Measurements from ENCODE around the gene C18orf63. TPM values are rescaled to one million over a fixed set of nuclear protein-coding genes. Genes with fewer than 3 reads are reported as not detected.

C18orf63 gene
- total RNA-seq, 1 donor from 2014 or later, result not detected

GRCh38 chr18:74336656-74337055 is 21.0 kb downstream of the C18orf63 start:
- Mint-ChIP-seq H3K27me3 (ENCODE audit: unreplicated experiment) (no peaks in the 10 kb centered on the region), H3K27ac (ENCODE audit: unreplicated experiment) (no peak overlapping the region), H3K4me3 (ENCODE audit: unreplicated experiment) (no peak overlapping the region), H3K36me3 (ENCODE audit: low read depth, unreplicated experiment) (no peaks in the 10 kb centered on the region), H3K4me1 (ENCODE audit: unreplicated experiment) (no peaks in the 10 kb centered on the region), H3K9me3 (ENCODE audit: unreplicated experiment) (no peaks in the 10 kb centered on the region)
- DNase-seq (ENCODE audit: low spot score), result no peak
- no peak for TF ChIP-seq CTCF (IDR thresholded peaks at IDR 0.05; ENCODE audit: unreplicated experiment)

- Mint-ChIP-seq H3K4me3 (ENCODE audit: unreplicated experiment) (no peak overlapping the region), H3K4me1 (ENCODE audit: unreplicated experiment) (no peaks in the 10 kb centered on the region), H3K36me3 (ENCODE audit: low read depth, unreplicated experiment) (no peaks in the 10 kb centered on the region), H3K9me3 (ENCODE audit: unreplicated experiment) (no peaks in the 10 kb centered on the region), H3K27me3 (ENCODE audit: unreplicated experiment) (no peaks in the 10 kb centered on the region), H3K27ac (ENCODE audit: unreplicated experiment) (no peak overlapping the region)
- no peak for TF ChIP-seq CTCF (IDR thresholded peaks at IDR 0.05; ENCODE audit: unreplicated experiment)
- no peak for DNase-seq (ENCODE audit: low spot score)
These were observed 21.7 kb downstream of the C18orf63 start for GRCh38 chr18:74337155-74337911.

- H3K4me3 Mint-ChIP-seq (ENCODE audit: unreplicated experiment), result no peak overlapping the region
- H3K4me1 Mint-ChIP-seq (ENCODE audit: unreplicated experiment), result no peaks in the 10 kb centered on the region
- DNase-seq (ENCODE audit: low spot score), result no peak
- H3K27ac Mint-ChIP-seq (ENCODE audit: unreplicated experiment), result no peak overlapping the region
- TF ChIP-seq CTCF (IDR thresholded peaks at IDR 0.05; ENCODE audit: unreplicated experiment), result no peak
- H3K9me3 Mint-ChIP-seq (ENCODE audit: unreplicated experiment), result no peaks in the 10 kb centered on the region
- H3K27me3 Mint-ChIP-seq (ENCODE audit: unreplicated experiment), result no peaks in the 10 kb centered on the region
- H3K36me3 Mint-ChIP-seq (ENCODE audit: low read depth, unreplicated experiment), result no peaks in the 10 kb centered on the region
These were observed 22.3 kb downstream of the C18orf63 start for GRCh38 chr18:74337912-74338309.

GRCh38 chr18:74342416-74343043 is 26.9 kb downstream of the C18orf63 start:
- Mint-ChIP-seq H3K27me3 (ENCODE audit: unreplicated experiment) (no peaks in the 10 kb centered on the region), H3K9me3 (ENCODE audit: unreplicated experiment) (no peaks in the 10 kb centered on the region), H3K4me1 (ENCODE audit: unreplicated experiment) (no peaks in the 10 kb centered on the region), H3K36me3 (ENCODE audit: low read depth, unreplicated experiment) (no peaks in the 10 kb centered on the region), H3K4me3 (ENCODE audit: unreplicated experiment) (no peak overlapping the region), H3K27ac (ENCODE audit: unreplicated experiment) (no peak overlapping the region)
- peak; percentile 60 for TF ChIP-seq CTCF (IDR thresholded peaks at IDR 0.05; ENCODE audit: unreplicated experiment)
- peak; percentile 29 for DNase-seq (ENCODE audit: low spot score)

GRCh38 chr18:74346206-74346605 is 30.6 kb downstream of the C18orf63 start:
- Mint-ChIP-seq H3K9me3 (ENCODE audit: unreplicated experiment) (no peaks in the 10 kb centered on the region), H3K27ac (ENCODE audit: unreplicated experiment) (no peak overlapping the region), H3K4me1 (ENCODE audit: unreplicated experiment) (peaks cover 2% of the 10 kb centered on the region), H3K36me3 (ENCODE audit: low read depth, unreplicated experiment) (no peaks in the 10 kb centered on the region), H3K27me3 (ENCODE audit: unreplicated experiment) (no peaks in the 10 kb centered on the region), H3K4me3 (ENCODE audit: unreplicated experiment) (no peak overlapping the region)
- DNase-seq (ENCODE audit: low spot score), result no peak
- no peak for TF ChIP-seq CTCF (IDR thresholded peaks at IDR 0.05; ENCODE audit: unreplicated experiment)

Measured in endothelial cell (in vitro differentiated cells).